GM12891 (cell line): ENCODE results near the gene PEX19.

Experiments
- POLR2A ChIP-seq: IDR thresholded peaks from 2 replicates; pipeline ENCODE4 v1.6.1; 2011; ENCODE audit warnings: low read depth, low read length, control low read depth
- POLR2AphosphoS5 ChIP-seq: IDR thresholded peaks from 2 replicates; pipeline ENCODE4 v1.6.1; 2011; ENCODE audit warnings: low read depth, low read length, control low read depth
- POU2F2 ChIP-seq: IDR thresholded peaks from 2 replicates; pipeline ENCODE4 v1.6.1; 2011; ENCODE audit warnings: low read depth, mild to moderate bottlenecking, control low read depth, low read length, moderate library complexity
- SPI1 ChIP-seq: IDR thresholded peaks from 2 replicates; pipeline ENCODE4 v1.6.1; 2011; ENCODE audit warnings: low read depth, low read length, control low read depth
- TAF1 ChIP-seq: IDR thresholded peaks from 2 replicates; pipeline ENCODE4 v1.6.1; 2011; ENCODE audit warnings: low read depth, low read length, control low read depth

GRCh38 chr1:160228431-160228830 lies 56.5 kb downstream of the PEX19 start:
- TF ChIP-seq TAF1, result no peak
- TF ChIP-seq POLR2A, result no peak
- TF ChIP-seq POLR2AphosphoS5, result no peak
- TF ChIP-seq SPI1, result no peak
- TF ChIP-seq POU2F2, result no peak
